Measurements from ENCODE around the gene FGFBP2.
"Not testable (repeated sequence)": the region's sequence is repeated elsewhere in the genome, so short reads cannot be mapped to it uniquely, and the experiment has no call there.

The FGFBP2 gene

GRCh38 chr4:15920723-15921591, 42.0 kb downstream of the FGFBP2 start:
- DNase-seq (ENCODE audit: low read depth): peak; percentile 98
- no peak for TF ChIP-seq CTCF (conservative IDR thresholded peaks at IDR 0.05; ENCODE audit: low read depth, low read length)

GRCh38 chr4:15918484-15919129, 44.4 kb downstream of the FGFBP2 start:
- DNase-seq (ENCODE audit: low read depth): no peak
- no peak overlapping the region for H3K4me3 ChIP-seq (ENCODE audit: low read depth, low read length)
- TF ChIP-seq CTCF (conservative IDR thresholded peaks at IDR 0.05; ENCODE audit: low read depth, low read length): no peak

More at GRCh38 chr4:15920723-15921591, 42.0 kb downstream of the FGFBP2 start:
- no peak overlapping the region for H3K4me3 ChIP-seq (ENCODE audit: low read depth, low read length)

- TF ChIP-seq CTCF (conservative IDR thresholded peaks at IDR 0.05; ENCODE audit: low read depth, low read length): no peak
- no peak overlapping the region for H3K4me3 ChIP-seq (ENCODE audit: low read depth, low read length)
- DNase-seq (ENCODE audit: low read depth): no peak
Measured at GRCh38 chr4:15917297-15917696, 45.7 kb downstream of the FGFBP2 start.

GRCh38 chr4:15916358-15916757, 46.6 kb downstream of the FGFBP2 start:
- not testable (repeated sequence) for H3K4me3 ChIP-seq (ENCODE audit: low read depth, low read length)

GRCh38 chr4:15914736-15915135, 48.2 kb downstream of the FGFBP2 start:
- H3K4me3 ChIP-seq (ENCODE audit: low read depth, low read length): no peak overlapping the region
- no peak for TF ChIP-seq CTCF (conservative IDR thresholded peaks at IDR 0.05; ENCODE audit: low read depth, low read length)
- no peak for DNase-seq (ENCODE audit: low read depth)

More at GRCh38 chr4:15916358-15916757, 46.6 kb downstream of the FGFBP2 start:
- not testable (repeated sequence) for DNase-seq (ENCODE audit: low read depth)

- H3K4me3 ChIP-seq (ENCODE audit: low read depth, low read length): no peak overlapping the region
- TF ChIP-seq CTCF (conservative IDR thresholded peaks at IDR 0.05; ENCODE audit: low read depth, low read length): no peak
- no peak for DNase-seq (ENCODE audit: low read depth)
Measured at GRCh38 chr4:15914291-15914690, 48.7 kb downstream of the FGFBP2 start.

GRCh38 chr4:15913631-15913970, 49.4 kb downstream of the FGFBP2 start:
- peak; percentile 97 for DNase-seq (ENCODE audit: low read depth)
- TF ChIP-seq CTCF (conservative IDR thresholded peaks at IDR 0.05; ENCODE audit: low read depth, low read length): no peak

More at GRCh38 chr4:15913631-15913970, 49.4 kb downstream of the FGFBP2 start:
- H3K4me3 ChIP-seq (ENCODE audit: low read depth, low read length): no peak overlapping the region
